GM18951 (cell line): ENCODE measurements around the gene CADPS.

Source experiments
- POLR2A ChIP-seq: IDR thresholded peaks from 4 replicates; pipeline ENCODE4 v1.6.1; 2011; ENCODE audit warnings: mild to moderate bottlenecking; ENCODE audit not compliant: insufficient read length, insufficient read depth; ENCODE audit errors: extremely low read depth
- in situ Hi-C: fragments of 300-500 bp; cut with MboI; formaldehyde crosslinking; loops from one replicate; pipeline ENCODE4 v1.12.0; 2022; ENCODE audit warnings: low sequenced_read_pairs, mixed read lengths, inconsistent platforms; ENCODE audit not compliant: unreplicated experiment

Gene CADPS

DNA sequence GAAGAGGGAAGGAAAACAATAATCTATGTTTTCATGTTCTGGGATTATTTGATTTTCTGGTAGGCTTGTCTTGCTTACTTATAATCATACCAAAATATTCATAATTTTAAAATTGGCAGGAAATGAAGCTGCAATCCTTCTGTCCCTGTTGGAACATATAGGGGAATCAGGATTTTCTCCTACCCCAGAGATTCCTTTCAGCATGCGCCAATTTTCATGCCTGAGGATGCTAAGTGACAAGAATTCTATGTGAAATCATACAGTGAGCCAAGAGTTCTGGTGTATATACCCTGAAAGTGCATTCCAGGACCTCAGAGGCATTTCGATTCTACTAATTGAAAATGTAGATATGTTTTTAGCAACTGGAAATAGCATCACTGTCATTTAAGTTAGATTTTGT is 9.9 kb upstream of the CADPS start:
- in situ Hi-C loops, result no loop called here
- no peak for TF ChIP-seq POLR2A

DNA sequence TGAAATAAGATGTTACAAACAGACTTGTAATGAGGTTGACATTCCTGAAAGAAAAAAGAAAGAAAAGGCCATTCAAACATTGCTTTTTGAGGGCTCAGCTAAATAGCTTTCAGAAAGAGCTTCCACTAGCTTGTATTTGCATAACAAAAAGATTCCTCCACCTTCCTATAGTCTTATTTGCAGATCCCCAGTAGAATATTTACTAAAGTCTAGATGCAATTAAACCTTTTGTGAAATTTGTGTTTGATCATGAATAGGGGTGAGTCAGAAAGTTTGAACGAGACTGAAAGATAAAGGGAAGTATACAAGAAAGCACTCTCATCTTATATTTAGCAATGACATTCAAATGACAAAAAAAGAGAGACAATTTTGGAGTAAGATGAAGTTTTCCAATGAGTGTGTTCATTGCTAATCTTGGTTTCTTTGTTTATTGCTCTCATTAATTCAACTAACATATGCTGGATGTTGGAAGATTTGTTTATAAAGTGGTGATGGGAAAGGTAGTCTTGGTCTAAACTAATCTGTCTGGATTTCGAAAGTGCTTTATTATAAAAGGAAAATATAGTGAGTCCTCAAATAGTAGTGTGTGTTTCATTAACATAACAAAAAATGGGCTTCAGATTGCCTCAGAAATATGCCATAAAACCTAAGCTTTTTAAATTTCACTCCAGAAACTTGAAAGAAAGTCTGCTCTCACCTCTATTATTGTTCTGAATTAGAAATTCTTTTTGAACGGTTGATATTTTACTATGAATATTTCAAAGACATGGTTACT is 9.1 kb upstream of the CADPS start:
- TF ChIP-seq POLR2A, result no peak
- in situ Hi-C loops, result no loop called here

DNA sequence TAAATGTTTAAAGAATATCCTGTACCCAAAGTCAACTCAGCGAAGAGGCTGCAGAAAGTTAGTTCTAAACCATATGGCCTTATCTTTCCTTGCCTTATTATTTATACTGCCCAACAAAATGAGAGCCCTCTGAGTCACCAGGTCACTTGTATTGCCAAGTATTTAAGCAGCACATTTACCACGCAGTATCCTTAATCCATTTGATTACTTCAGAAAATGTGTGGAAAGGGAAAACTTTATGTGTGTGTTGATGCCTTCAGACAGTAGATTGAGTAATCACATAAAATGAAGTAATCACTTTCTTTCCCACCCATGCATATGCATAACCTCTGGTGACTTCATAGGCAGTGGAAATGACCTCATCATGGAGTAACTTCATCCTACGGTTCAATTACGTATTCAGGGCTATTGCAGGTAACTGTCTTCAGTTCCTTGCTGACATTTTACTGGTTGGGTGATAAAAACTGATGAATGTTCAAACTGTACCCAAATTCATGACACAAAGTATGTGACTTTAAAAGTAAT is 7.5 kb upstream of the CADPS start:
- in situ Hi-C loops, result no loop called here
- no peak for TF ChIP-seq POLR2A

- TF ChIP-seq POLR2A, result no peak
- in situ Hi-C loops, result no loop called here
Measured at GRCh38 chr3:62876064-62876463, 848 bp upstream of the CADPS start.

GRCh38 chr3:62875558-62876002 is 364 bp upstream of the CADPS start:
- in situ Hi-C loops, result no loop called here
- TF ChIP-seq POLR2A, result no peak

- in situ Hi-C loops, result no loop called here
- no peak for TF ChIP-seq POLR2A
Measured at GRCh38 chr3:62873761-62874710, 1.2 kb downstream of the CADPS start.

GRCh38 chr3:62873451-62873760 is 1.8 kb downstream of the CADPS start:
- in situ Hi-C loops, result no loop called here
- no peak for TF ChIP-seq POLR2A

DNA sequence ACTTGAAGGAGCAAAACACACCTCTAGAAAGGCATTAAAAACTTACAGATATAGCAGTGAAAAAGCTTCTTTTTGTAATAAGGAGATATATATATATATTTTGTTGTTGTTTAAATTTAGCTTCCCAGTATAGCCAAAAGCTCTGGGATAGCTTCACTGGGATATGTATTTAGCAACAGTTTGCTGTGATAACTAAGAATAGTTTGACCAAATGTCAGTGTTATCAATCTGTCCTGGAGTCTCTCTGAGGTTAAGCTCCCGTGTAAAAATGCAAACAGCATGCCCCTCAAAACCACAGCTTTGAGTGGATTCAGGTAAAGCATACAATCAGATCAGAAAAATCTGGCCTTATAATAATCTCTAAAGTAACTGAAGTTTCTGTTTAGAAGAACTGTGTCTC is 2.9 kb downstream of the CADPS start:
- TF ChIP-seq POLR2A, result no peak
- in situ Hi-C loops, result no loop called here

DNA sequence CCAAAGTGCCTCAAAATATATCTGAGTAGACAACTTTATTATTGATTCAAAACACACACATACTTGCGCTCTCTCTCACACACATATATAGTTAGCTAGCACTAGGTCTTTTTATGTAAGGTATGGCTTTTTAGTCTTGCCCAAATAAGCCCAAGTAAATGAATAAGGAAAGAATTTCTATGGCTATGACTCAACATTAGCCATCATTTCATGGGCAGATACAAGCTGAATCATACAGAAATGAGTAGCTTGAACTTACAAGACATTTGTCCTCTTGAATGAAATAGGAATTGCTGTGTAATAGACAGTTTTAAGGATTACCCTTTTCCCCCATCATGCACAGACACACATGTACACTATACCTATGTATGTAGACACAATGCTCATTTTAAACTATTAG is 4.9 kb downstream of the CADPS start:
- TF ChIP-seq POLR2A, result no peak
- in situ Hi-C loops, result no loop called here

GRCh38 chr3:62863648-62864047 is 11.6 kb downstream of the CADPS start:
- TF ChIP-seq POLR2A, result no peak
- in situ Hi-C loops, result no loop called here

GRCh38 chr3:62859203-62859791 is 15.9 kb downstream of the CADPS start:
- in situ Hi-C loops, result no loop called here
- TF ChIP-seq POLR2A, result no peak

DNA sequence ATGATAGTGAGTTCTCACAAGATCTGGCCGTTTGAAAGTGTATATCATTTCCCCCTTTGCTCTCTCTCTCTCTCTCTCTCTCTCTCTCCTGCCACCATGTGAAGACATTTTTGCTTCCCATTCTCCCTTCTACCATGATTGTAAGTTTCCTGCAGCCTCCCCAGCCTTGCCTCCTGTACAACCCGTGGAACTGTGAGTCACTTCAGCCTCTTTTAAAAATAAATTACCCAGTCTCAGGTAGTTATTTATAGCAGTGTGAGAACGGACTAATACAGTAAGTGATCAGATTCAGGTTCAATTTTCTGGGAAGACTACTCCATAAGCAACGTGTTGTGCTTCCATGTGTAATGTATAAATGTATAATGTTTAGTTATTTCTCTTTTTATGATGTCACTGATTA is 29.2 kb downstream of the CADPS start:
- in situ Hi-C loops, result no loop called here
- no peak for TF ChIP-seq POLR2A

DNA sequence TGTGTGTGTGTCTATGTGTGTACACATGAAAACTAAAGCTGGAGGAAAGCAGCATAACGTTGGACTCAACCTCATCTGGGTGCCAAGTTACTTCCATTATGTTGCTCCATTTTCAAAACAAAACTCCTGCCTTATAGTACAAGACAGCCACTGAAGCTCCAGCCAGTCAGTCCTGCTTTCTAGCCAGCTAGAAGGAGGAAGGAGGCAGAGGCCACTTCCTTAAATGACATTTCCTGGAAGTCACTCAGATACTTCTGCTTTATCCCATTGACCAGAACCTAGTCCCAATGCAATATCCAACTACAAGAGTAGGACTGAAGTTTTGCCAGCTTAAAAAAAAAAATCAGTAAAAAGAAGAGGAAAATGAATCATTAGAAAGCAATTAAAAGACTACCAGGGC is 31.7 kb downstream of the CADPS start:
- in situ Hi-C loops, result no loop called here
- TF ChIP-seq POLR2A, result no peak
